Ammon's horn (tissue), 1 donor: Measurements from ENCODE around the gene TRAPPC14.
"Not testable (repeated sequence)": the region's sequence is repeated elsewhere in the genome, so short reads cannot be mapped to it uniquely, and the experiment has no call there.

Experiments used
- DNase-seq: peaks from one replicate; pipeline ENCODE4 v3.0.0-alpha.2; 2016; ENCODE audit warnings: low spot score

The TRAPPC14 gene, protein sequence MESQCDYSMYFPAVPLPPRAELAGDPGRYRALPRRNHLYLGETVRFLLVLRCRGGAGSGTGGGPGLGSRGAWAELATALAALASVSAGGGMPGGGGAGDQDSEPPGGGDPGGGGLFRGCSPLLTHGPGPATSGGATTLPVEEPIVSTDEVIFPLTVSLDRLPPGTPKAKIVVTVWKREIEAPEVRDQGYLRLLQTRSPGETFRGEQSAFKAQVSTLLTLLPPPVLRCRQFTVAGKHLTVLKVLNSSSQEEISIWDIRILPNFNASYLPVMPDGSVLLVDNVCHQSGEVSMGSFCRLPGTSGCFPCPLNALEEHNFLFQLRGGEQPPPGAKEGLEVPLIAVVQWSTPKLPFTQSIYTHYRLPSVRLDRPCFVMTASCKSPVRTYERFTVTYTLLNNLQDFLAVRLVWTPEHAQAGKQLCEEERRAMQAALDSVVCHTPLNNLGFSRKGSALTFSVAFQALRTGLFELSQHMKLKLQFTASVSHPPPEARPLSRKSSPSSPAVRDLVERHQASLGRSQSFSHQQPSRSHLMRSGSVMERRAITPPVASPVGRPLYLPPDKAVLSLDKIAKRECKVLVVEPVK

GRCh38 chr7:100158229-100159098 is at the start of gene TRAPPC14:
Gene TRAPPC14 (minus strand): TSS chr7:100158723. CDS start chr7:100158499, 224 bp downstream.
- DNase-seq, result peak; percentile 91

DNA sequence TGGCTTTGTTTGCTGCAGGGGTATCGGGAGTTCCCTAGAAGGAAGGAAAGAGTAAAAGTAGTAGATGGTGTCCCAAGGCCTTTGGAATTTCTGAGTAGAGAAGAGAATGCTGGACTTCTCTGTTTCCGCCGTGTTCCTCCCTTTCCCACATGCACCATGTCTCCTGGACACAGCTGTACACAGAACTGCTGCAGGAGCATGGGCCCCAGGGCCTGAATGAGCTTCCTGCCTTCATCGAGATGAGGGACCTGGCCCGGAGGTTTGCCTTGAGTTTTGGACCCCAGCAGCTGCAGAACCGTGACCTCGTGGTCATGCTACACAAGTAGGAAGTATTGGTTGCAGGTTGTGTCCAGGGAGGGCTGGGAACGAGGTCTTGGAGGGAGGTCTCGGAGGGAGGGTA is 45.9 kb upstream of the TRAPPC14 start:
- no peak for DNase-seq

GRCh38 chr7:100200693-100201092 is 42.2 kb upstream of the TRAPPC14 start:
- no peak for DNase-seq

- no peak for DNase-seq
Measured at GRCh38 chr7:100198266-100198665, 39.7 kb upstream of the TRAPPC14 start.

GRCh38 chr7:100195901-100196322 is 37.4 kb upstream of the TRAPPC14 start:
- not testable (repeated sequence) for DNase-seq

DNA sequence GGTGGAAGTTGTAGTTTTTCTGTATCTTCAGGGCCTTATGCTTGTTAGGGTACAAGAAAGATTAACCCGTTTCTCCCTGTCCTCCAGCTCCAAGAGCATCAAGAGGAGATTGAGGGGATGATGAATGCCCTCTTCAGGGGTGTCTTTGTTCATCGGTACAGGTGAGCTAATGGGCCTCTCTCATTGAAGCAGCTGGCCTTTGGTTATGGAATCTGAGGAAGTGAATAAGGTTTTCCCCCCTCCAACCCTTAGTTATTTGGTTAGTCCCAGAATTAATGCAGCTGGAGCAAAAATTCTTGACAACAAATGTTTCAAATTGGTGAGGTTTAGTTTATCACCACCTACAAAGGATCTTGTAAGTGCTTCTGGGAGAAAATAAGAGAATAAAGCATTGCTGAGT is 36.7 kb upstream of the TRAPPC14 start:
- DNase-seq, result no peak

DNA sequence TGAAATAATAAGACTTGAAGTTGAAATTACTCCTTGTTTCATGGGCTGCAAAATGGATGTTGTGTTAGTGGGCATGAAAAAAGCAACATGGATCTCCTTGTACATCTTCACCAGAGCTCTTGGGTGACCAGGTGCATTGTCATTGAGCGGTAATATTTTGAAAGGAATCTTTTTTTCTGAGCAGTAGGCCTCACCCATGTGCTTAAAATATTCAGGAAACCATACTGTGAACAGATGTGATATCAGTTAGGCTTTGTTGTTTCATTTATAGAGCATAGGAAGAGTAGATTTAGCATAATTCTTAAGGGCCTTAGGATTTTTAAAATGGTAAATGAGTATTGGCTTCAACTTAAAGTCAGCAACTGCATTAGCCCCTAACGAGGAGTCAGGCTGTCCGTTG is 34.4 kb upstream of the TRAPPC14 start:
- DNase-seq, result no peak

DNA sequence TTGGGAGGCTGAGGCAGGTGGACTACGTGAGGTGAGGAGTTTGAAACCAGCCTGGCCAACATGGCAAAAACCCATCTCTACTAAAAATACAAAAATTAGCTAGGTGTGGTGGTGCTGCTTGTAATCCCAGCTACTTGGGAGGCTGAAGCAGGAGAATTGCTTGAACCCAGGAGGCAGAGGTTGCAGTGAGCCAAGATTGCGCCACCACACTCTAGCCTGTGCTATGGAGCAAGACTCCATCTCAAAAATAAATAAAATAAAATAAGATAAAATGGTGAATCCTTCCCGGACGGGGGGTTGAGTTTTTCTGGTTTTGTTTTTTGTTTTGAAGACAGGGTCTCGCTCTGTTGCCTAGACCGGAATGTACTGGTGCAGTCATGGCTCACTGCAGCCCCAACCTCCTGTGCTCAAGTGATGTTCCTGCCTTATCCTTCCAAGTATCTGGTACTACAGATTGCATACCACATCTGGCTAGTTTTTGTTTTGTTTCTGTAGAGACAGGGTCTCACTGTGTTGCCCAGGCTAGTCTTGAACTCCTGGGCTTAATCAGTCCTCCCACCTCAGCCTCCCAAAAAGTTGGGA is 33.8 kb upstream of the TRAPPC14 start:
- not testable (repeated sequence) for DNase-seq

GRCh38 chr7:100191775-100192174 is 33.3 kb upstream of the TRAPPC14 start:
- DNase-seq, result no peak

DNA sequence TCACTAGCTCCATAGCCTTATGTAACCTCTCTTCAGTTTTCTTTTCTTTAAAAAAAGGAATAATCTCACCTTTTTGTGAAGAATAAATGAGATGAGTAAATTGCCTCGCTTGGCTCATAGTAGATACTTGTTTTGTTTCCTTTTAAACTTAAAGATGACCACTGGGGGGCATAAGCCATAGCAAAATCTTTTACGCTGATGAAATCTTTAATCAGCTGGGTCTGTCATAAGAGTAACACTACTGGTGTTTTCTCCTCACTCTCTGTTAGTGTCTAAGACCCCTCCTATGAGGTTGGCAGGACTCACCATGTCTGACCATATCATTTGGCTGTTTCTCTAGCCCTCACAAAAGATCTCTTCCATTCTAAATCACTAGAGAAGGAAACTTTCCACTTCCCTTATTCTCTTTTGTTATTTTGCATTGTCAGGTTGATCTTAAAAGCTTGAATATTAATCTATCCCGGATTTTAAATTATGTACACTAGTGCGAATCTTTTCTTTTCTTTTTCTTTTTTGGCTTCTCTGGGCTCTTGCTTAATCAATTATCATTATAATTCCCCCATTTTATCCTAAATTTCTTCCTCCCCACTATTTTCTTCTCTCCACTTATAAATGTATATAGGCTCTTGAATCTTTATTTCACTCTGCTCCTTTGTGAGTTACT is 31.7 kb upstream of the TRAPPC14 start:
- DNase-seq, result no peak

- no peak for DNase-seq
Measured at GRCh38 chr7:100189061-100189460, 30.5 kb upstream of the TRAPPC14 start.

- DNase-seq, result no peak
Measured at GRCh38 chr7:100185726-100186125, 27.2 kb upstream of the TRAPPC14 start.

DNA sequence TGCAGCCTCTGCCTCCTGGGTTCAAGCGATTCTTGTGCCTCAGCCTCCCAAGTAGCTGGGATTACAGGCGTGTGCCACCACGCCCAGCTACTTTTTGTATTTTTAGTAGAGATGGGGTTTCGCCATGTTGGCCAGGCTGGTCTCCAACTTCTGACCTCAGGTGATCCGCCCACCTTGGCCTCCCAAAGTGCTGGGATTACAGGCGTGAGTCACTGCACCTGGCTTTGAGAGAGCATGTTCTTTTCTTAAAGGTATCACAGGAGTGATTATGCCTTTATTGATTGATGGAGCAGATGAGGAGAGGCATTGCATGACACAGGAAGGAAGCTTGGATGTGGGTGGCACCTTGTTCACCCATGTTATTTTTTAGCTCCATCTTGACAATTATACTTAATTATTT is 24.6 kb upstream of the TRAPPC14 start:
- DNase-seq, result not testable (repeated sequence)

GRCh38 chr7:100182616-100183015 is 24.1 kb upstream of the TRAPPC14 start:
- not testable (repeated sequence) for DNase-seq

DNA sequence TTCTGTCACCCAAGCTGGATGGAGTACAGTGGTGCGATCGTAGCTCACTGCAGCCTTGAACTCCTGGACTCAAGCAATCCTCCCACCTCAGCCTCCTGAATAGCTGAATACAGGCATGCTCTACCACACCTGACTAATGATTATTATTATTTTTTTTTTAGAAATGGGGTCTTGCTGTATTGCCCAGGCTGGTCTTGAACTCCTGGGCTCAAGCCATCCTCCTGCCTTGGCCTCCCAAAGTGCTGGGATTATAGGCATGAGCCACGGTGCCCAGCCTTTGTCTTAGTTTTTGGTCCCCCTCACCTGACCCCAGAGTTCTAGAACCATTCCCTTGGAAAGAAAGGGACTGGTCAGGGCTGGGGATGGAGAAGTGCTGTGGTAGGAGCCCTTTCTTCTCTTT is 21.6 kb upstream of the TRAPPC14 start:
- DNase-seq, result not testable (repeated sequence)

GRCh38 chr7:100177045-100178001 is 18.8 kb upstream of the TRAPPC14 start, which contains the start of the genes GPC2 and STAG3:
Gene GPC2 (minus strand): TSS chr7:100177381. CDS start chr7:100177199, 182 bp downstream.
Gene STAG3 (plus strand): TSS chr7:100177918. CDS start chr7:100180557, 2,639 bp downstream.
- peak; percentile 95 for DNase-seq

- no peak for DNase-seq
Measured at GRCh38 chr7:100176096-100177044, 17.8 kb upstream of the TRAPPC14 start.

DNA sequence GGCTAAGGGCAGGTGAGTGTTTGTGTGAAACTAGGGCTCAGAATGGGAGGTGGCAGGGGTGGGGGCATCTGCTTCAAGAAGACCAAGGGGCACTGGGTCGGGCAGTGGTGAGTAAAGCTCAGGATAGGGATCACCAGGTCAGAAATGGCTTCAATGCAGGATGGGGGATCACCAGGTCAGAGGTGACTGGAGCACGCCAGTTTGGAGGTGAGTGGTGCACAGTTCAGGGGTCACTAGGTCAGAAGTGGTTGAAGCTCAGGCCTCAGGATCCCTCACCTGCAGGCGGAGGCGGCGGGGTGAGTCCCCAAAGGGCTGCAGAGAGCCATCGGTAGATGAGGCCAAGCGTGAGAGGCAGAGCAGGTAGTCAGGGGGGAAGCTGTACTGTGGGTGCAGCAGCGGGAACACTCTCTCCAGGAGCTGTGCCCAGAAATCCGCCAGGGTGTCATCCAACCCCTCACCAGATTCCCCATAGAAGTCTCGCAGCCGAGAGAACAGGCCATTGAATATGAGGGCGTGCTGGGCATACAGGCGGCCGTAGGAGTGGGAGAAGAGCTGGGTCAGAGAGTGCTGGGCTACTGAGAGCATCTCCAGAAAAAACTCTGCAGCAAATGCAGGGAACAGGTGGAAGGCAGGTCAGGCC is 16.9 kb upstream of the TRAPPC14 start:
- no peak for DNase-seq

DNA sequence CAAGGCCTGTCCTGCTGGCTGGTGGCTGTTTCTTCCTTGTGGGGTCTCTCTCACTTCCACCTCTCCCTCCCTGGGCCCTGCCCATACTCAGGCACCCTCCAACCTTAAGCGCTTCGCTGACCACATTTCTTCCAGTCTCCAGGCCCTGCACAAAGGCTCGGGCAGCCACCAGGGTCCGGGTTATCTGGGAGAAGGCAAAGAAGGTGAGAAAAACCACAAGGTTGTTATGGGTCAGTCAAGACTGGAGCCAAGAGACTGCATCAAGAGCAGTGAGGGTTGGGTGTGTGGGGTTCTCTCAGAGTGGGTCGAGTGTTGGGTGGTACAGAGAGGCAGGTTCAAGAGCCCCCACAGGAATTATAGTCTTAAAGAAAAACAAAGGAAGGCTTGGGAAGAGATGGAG is 16.1 kb upstream of the TRAPPC14 start:
- no peak for DNase-seq
